Naive B cell (primary cell): ENCODE measurements around the gene HOXD13. TPM values are rescaled to one million over a fixed set of nuclear protein-coding genes. Genes with fewer than 3 reads are reported as not detected.
A peak's percentile ranks its signal among the peaks of the same experiment; 100 is the strongest.

Source experiments
- ATAC-seq, 2 donors: fragments of 150-1000 bp; cut with Tn5 transposase; 2 replicates each; pipeline ENCODE4 v1.10.0; 2021; ENCODE audit warnings: low read depth in 2 of 2, mild to moderate bottlenecking in 2 of 2, moderate library complexity in 2 of 2
- DNase-seq: peaks from one replicate; pipeline ENCODE4 v3.0.0; 2022
- H3K27ac Mint-ChIP-seq, 6 donors: one replicate each; pipeline ENCODE4 v1.8.0; 2020 to 2022; ENCODE audit warnings: mild to moderate bottlenecking in 6 of 6, mixed read lengths in 6 of 6, moderate library complexity in 5 of 6, inconsistent platforms in 2 of 6
- H3K27me3 Mint-ChIP-seq, 3 donors: one replicate each; pipeline ENCODE4 v1.8.0; 2021 to 2022; ENCODE audit warnings: mixed read lengths in 3 of 3, mild to moderate bottlenecking in 1 of 3
- H3K36me3 Mint-ChIP-seq, 2 donors: one replicate each; pipeline ENCODE4 v1.8.0; 2020 to 2022; ENCODE audit warnings: mixed read lengths in 2 of 2, inconsistent platforms in 1 of 2, mild to moderate bottlenecking in 1 of 2
- H3K4me1 Mint-ChIP-seq, 3 donors: one replicate each; pipeline ENCODE4 v1.8.0; 2020 to 2022; ENCODE audit warnings: mixed read lengths in 3 of 3, inconsistent platforms in 1 of 3, mild to moderate bottlenecking in 1 of 3, moderate library complexity in 1 of 3
- H3K4me3 Mint-ChIP-seq, 8 donors: one replicate each; pipeline ENCODE4 v1.8.0; 2020 to 2022; ENCODE audit warnings: mild to moderate bottlenecking in 8 of 8, mixed read lengths in 8 of 8, moderate library complexity in 8 of 8, inconsistent platforms in 2 of 8
- H3K9me3 Mint-ChIP-seq, 7 donors: one replicate each; pipeline ENCODE4 v1.8.0; 2020 to 2022; ENCODE audit warnings: mixed read lengths in 7 of 7, mild to moderate bottlenecking in 5 of 7, inconsistent platforms in 2 of 7, moderate library complexity in 1 of 7
- polyA plus RNA-seq, 6 donors: library from polyadenylated mRNA; unstranded; fragments of 300-500 nt; fragmentation: Illumina TruSeq; gene quantifications; one replicate each; pipeline ENCODE4 v1.2.3, GENCODE V29; 2021; ENCODE audit warnings: low read depth in 6 of 6

HOXD13 gene
- polyA plus RNA-seq, 6 donors from 2014 or later = not detected

GRCh38 chr2:176130957-176131847 is 38.7 kb downstream of the HOXD13 start:
- H3K36me3 Mint-ChIP-seq = peaks cover 4 to 12% of the 10 kb centered on the region in 2 donors
- H3K4me1 Mint-ChIP-seq = peaks cover 36 to 44% (median 39%) of the 10 kb centered on the region in 3 donors

GRCh38 chr2:176131848-176132158 is 39.3 kb downstream of the HOXD13 start:
- Mint-ChIP-seq H3K4me1 (peaks cover 38 to 44% (median 40%) of the 10 kb centered on the region in 3 donors), H3K27me3 (peaks cover 76 to 80% (median 77%) of the 10 kb centered on the region in 3 donors), H3K36me3 (peaks cover 4 to 12% of the 10 kb centered on the region in 2 donors), H3K4me3 (peak overlapping the region in 6 of 8 donors; percentile 10 to 88 (median 84)), H3K27ac (no peak overlapping the region), H3K9me3 (peaks cover 0 to 18% (median 12%) of the 10 kb centered on the region in 7 donors)
- DNase-seq (no peak), ATAC-seq (no peak)

More at GRCh38 chr2:176130957-176131847, 38.7 kb downstream of the HOXD13 start:
- no peak for DNase-seq
- ATAC-seq = no peak
- Mint-ChIP-seq H3K9me3 (peaks cover 0 to 18% (median 10%) of the 10 kb centered on the region in 7 donors), H3K4me3 (peak overlapping the region; percentile 69 to 85 (median 82)), H3K27me3 (peaks cover 76 to 83% (median 77%) of the 10 kb centered on the region in 3 donors), H3K27ac (peak overlapping the region in 5 of 6 donors; percentile 30 to 87 (median 75))

- DNase-seq = no peak
- no peak for ATAC-seq
- H3K4me3 Mint-ChIP-seq = peak overlapping the region; percentile 10 to 88 (median 84)
- H3K27ac Mint-ChIP-seq = peak overlapping the region in 2 of 6 donors; percentile 88 to 93
- H3K4me1 Mint-ChIP-seq = peaks cover 37 to 44% (median 43%) of the 10 kb centered on the region in 3 donors
- peaks cover 0 to 18% (median 12%) of the 10 kb centered on the region in 7 donors for H3K9me3 Mint-ChIP-seq
- peaks cover 4 to 12% of the 10 kb centered on the region in 2 donors for H3K36me3 Mint-ChIP-seq
- peaks cover 76 to 79% (median 77%) of the 10 kb centered on the region in 3 donors for H3K27me3 Mint-ChIP-seq
Measured at GRCh38 chr2:176132205-176133171, 40.0 kb downstream of the HOXD13 start.

GRCh38 chr2:176133389-176133788 is 40.9 kb downstream of the HOXD13 start:
- Mint-ChIP-seq H3K27ac (no peak overlapping the region), H3K4me1 (peaks cover 33 to 38% (median 36%) of the 10 kb centered on the region in 3 donors)

GRCh38 chr2:176134035-176134434 is 41.5 kb downstream of the HOXD13 start:
- ATAC-seq (no peak), DNase-seq (no peak)
- Mint-ChIP-seq H3K36me3 (peaks cover 4 to 21% of the 10 kb centered on the region in 2 donors), H3K27me3 (peaks cover 77 to 79% (median 78%) of the 10 kb centered on the region in 3 donors), H3K27ac (no peak overlapping the region), H3K4me3 (peak overlapping the region in 2 of 8 donors; percentile 1 to 33), H3K4me1 (peaks cover 29 to 35% (median 30%) of the 10 kb centered on the region in 3 donors), H3K9me3 (peaks cover 4 to 29% (median 12%) of the 10 kb centered on the region in 7 donors)

More at GRCh38 chr2:176133389-176133788, 40.9 kb downstream of the HOXD13 start:
- Mint-ChIP-seq H3K36me3 (peaks cover 4 to 15% of the 10 kb centered on the region in 2 donors), H3K27me3 (peaks cover 76 to 79% (median 77%) of the 10 kb centered on the region in 3 donors), H3K9me3 (peaks cover 1 to 22% (median 12%) of the 10 kb centered on the region in 7 donors), H3K4me3 (no peak overlapping the region)
- ATAC-seq (no peak), DNase-seq (no peak)

GRCh38 chr2:176135035-176135440 is 42.5 kb downstream of the HOXD13 start:
- H3K27ac Mint-ChIP-seq = no peak overlapping the region
- H3K4me1 Mint-ChIP-seq = peaks cover 27 to 38% (median 30%) of the 10 kb centered on the region in 3 donors
- DNase-seq (no peak), ATAC-seq (no peak)
- H3K36me3 Mint-ChIP-seq = peaks cover 4 to 26% of the 10 kb centered on the region in 2 donors
- peak overlapping the region in 3 of 8 donors; percentile 52 to 78 (median 77) for H3K4me3 Mint-ChIP-seq
- peaks cover 4 to 39% (median 16%) of the 10 kb centered on the region in 7 donors for H3K9me3 Mint-ChIP-seq
- H3K27me3 Mint-ChIP-seq = peaks cover 83 to 86% (median 83%) of the 10 kb centered on the region in 3 donors

GRCh38 chr2:176136374-176137251 is 44.1 kb downstream of the HOXD13 start:
- DNase-seq (no peak), ATAC-seq (no peak)
- peak overlapping the region in 6 of 8 donors; percentile 41 to 78 (median 50) for H3K4me3 Mint-ChIP-seq
- peaks cover 27 to 39% (median 31%) of the 10 kb centered on the region in 3 donors for H3K4me1 Mint-ChIP-seq
- H3K27me3 Mint-ChIP-seq = peaks cover 81 to 84% (median 81%) of the 10 kb centered on the region in 3 donors
- peaks cover 4 to 41% (median 19%) of the 10 kb centered on the region in 7 donors for H3K9me3 Mint-ChIP-seq
- H3K27ac Mint-ChIP-seq = peak overlapping the region in 1 of 6 donors; percentile 89
- H3K36me3 Mint-ChIP-seq = peaks cover 4 to 33% of the 10 kb centered on the region in 2 donors

- no peak for DNase-seq
Measured at GRCh38 chr2:176137252-176137580, 44.7 kb downstream of the HOXD13 start.

GRCh38 chr2:176137906-176138305 is 45.4 kb downstream of the HOXD13 start:
- ATAC-seq (no peak), DNase-seq (no peak)
- peaks cover 0 to 35% of the 10 kb centered on the region in 2 donors for H3K36me3 Mint-ChIP-seq
- H3K4me1 Mint-ChIP-seq = peaks cover 19 to 30% (median 26%) of the 10 kb centered on the region in 3 donors
- peaks cover 4 to 36% (median 17%) of the 10 kb centered on the region in 7 donors for H3K9me3 Mint-ChIP-seq
- H3K4me3 Mint-ChIP-seq = peak overlapping the region in 1 of 8 donors; percentile 25
- H3K27me3 Mint-ChIP-seq = peaks cover 80 to 84% (median 82%) of the 10 kb centered on the region in 3 donors
- H3K27ac Mint-ChIP-seq = peak overlapping the region in 2 of 6 donors; percentile 62 to 66

More at GRCh38 chr2:176137252-176137580, 44.7 kb downstream of the HOXD13 start:
- ATAC-seq = no peak
- H3K9me3 Mint-ChIP-seq = peaks cover 4 to 40% (median 19%) of the 10 kb centered on the region in 7 donors
- H3K36me3 Mint-ChIP-seq = peaks cover 3 to 35% of the 10 kb centered on the region in 2 donors
- H3K27ac Mint-ChIP-seq = no peak overlapping the region
- H3K4me3 Mint-ChIP-seq = peak overlapping the region in 3 of 8 donors; percentile 21 to 47 (median 25)
- peaks cover 83 to 85% (median 84%) of the 10 kb centered on the region in 3 donors for H3K27me3 Mint-ChIP-seq
- peaks cover 25 to 36% (median 29%) of the 10 kb centered on the region in 3 donors for H3K4me1 Mint-ChIP-seq

- H3K9me3 Mint-ChIP-seq = peaks cover 4 to 36% (median 15%) of the 10 kb centered on the region in 7 donors
- ATAC-seq (no peak), DNase-seq (no peak)
- H3K4me1 Mint-ChIP-seq = peaks cover 16 to 28% (median 26%) of the 10 kb centered on the region in 3 donors
- peak overlapping the region in 3 of 6 donors; percentile 49 to 95 (median 62) for H3K27ac Mint-ChIP-seq
- H3K4me3 Mint-ChIP-seq = peak overlapping the region in 6 of 8 donors; percentile 23 to 48 (median 30)
- H3K36me3 Mint-ChIP-seq = peaks cover 0 to 35% of the 10 kb centered on the region in 2 donors
- peaks cover 80 to 86% (median 84%) of the 10 kb centered on the region in 3 donors for H3K27me3 Mint-ChIP-seq
Measured at GRCh38 chr2:176138526-176138922, 46.0 kb downstream of the HOXD13 start.

- H3K36me3 Mint-ChIP-seq = peaks cover 0 to 35% of the 10 kb centered on the region in 2 donors
- peaks cover 79 to 86% (median 84%) of the 10 kb centered on the region in 3 donors for H3K27me3 Mint-ChIP-seq
- H3K4me1 Mint-ChIP-seq = peaks cover 16 to 28% (median 26%) of the 10 kb centered on the region in 3 donors
- peak overlapping the region in 5 of 8 donors; percentile 23 to 57 (median 42) for H3K4me3 Mint-ChIP-seq
- ATAC-seq = no peak
- H3K27ac Mint-ChIP-seq = peak overlapping the region in 3 of 6 donors; percentile 44 to 95 (median 62)
- H3K9me3 Mint-ChIP-seq = peaks cover 4 to 32% (median 16%) of the 10 kb centered on the region in 7 donors
- no peak for DNase-seq
Measured at GRCh38 chr2:176138923-176139660, 46.6 kb downstream of the HOXD13 start.
